Tibial nerve (tissue), 4 donors: ENCODE results near the gene IGLL5. TPM values are rescaled to one million over a fixed set of nuclear protein-coding genes. Genes with fewer than 3 reads are reported as not detected.

Experiments
- DNase-seq, 2 donors: peaks; one replicate each; pipeline ENCODE4 v3.0.0-alpha.2; 2019; ENCODE audit warnings: low spot score in 2 of 2
- H3K27ac ChIP-seq, 4 donors: fragments of 200-600 bp; sonication (generic) in 3 of 4; one replicate each; pipeline ENCODE4 v1.5.1; 2017 to 2019; ENCODE audit warnings: mild to moderate bottlenecking in 1 of 4
- H3K27me3 ChIP-seq, 2 donors: fragments of 200-600 bp; sonication (generic) in 1 of 2; one replicate each; pipeline versions ENCODE4 v1.5.1 to v1.6.0; 2017 to 2019
- H3K36me3 ChIP-seq, 3 donors: fragments of 200-600 bp; sonication (generic); one replicate each; pipeline ENCODE4 v1.5.1; 2018 to 2019
- H3K4me1 ChIP-seq, 4 donors: fragments of 200-600 bp; sonication (generic) in 3 of 4; one replicate each; pipeline ENCODE4 v1.5.1; 2017 to 2019
- H3K4me3 ChIP-seq, 4 donors: fragments of 200-600 bp; sonication (generic) in 3 of 4; one replicate each; pipeline ENCODE4 v1.5.1; 2017 to 2019; ENCODE audit warnings: mild to moderate bottlenecking in 1 of 4, moderate library complexity in 1 of 4
- H3K9me3 ChIP-seq, 4 donors: fragments of 200-600 bp; sonication (generic) in 3 of 4; one replicate each; pipeline ENCODE4 v1.5.1; 2017 to 2019
- CTCF ChIP-seq, 5 experiments: fragments of 200-600 bp in 3 of 5; fragments of 450-650 bp in 2 of 5; sonication (generic) in 3 of 5; IDR thresholded peaks; one replicate each; pipeline ENCODE4 v1.5.1; 2016 to 2019; ENCODE audit warnings: antibody characterized with exemption in 5 of 5, mild to moderate bottlenecking in 3 of 5, moderate library complexity in 2 of 5
- EP300 ChIP-seq, 2 donors: sonication (generic); formaldehyde crosslinking; IDR thresholded peaks; one replicate each; pipeline ENCODE4 v1.6.1; 2017; ENCODE audit warnings: antibody characterized with exemption in 2 of 2, mild to moderate bottlenecking in 1 of 2
- POLR2A ChIP-seq, 2 donors: fragments of 450-650 bp; IDR thresholded peaks; one replicate each; pipeline ENCODE4 v1.6.1; 2017; ENCODE audit warnings: antibody characterized with exemption in 2 of 2, mild to moderate bottlenecking in 2 of 2, moderate library complexity in 2 of 2
- WGBS, 2 donors: methylation state at CpG; one replicate each; pipeline ENCODE4 v1.1.5; 2018; 5-methylcytosine and 5-hydroxymethylcytosine counted together
- total RNA-seq, 4 donors: library from RNA; depleted of rRNA; stranded (reverse); fragments of >200 nt; gene quantifications; one replicate each; pipeline ENCODE4 v1.1.0, GENCODE V29; 2016

IGLL5 gene
- total RNA-seq, 4 donors from 2014 or later: 0.66 to 2.7 (median 2.1) TPM; not detected in 1

- Histone ChIP-seq H3K36me3 (no peaks in the 10 kb centered on the region), H3K9me3 (no peaks in the 10 kb centered on the region), H3K27ac (no peak overlapping the region), H3K4me3 (no peak overlapping the region), H3K4me1 (no peaks in the 10 kb centered on the region), H3K27me3 (no peaks in the 10 kb centered on the region)
- 70 to 82% methylated on average over 6 of the region's 6 CpGs for WGBS, 2 donors
- no peak for TF ChIP-seq CTCF (IDR thresholded peaks at IDR 0.05)
- no peak for TF ChIP-seq POLR2A (IDR thresholded peaks at IDR 0.05)
- TF ChIP-seq EP300 (IDR thresholded peaks at IDR 0.05): no peak
- no peak for DNase-seq
These were observed 5.4 kb upstream of the IGLL5 start for GRCh38 chr22:22882033-22882717.

- no peak for DNase-seq
- H3K36me3 ChIP-seq: no peaks in the 10 kb centered on the region
These were observed 4.4 kb upstream of the IGLL5 start for GRCh38 chr22:22883090-22883727.

GRCh38 chr22:22884010-22884887 lies 3.4 kb upstream of the IGLL5 start:
- H3K27ac ChIP-seq: no peak overlapping the region
- no peak for TF ChIP-seq POLR2A (IDR thresholded peaks at IDR 0.05)
- TF ChIP-seq CTCF (IDR thresholded peaks at IDR 0.05): peak; percentile 39 to 76 (median 56)
- peak; percentile 35 to 81 for DNase-seq
- no peak overlapping the region for H3K4me3 ChIP-seq
- WGBS, 2 donors: 13 to 18% methylated on average over 3 of the region's 3 CpGs
- no peaks in the 10 kb centered on the region for H3K27me3 ChIP-seq
- H3K4me1 ChIP-seq: no peaks in the 10 kb centered on the region
- H3K9me3 ChIP-seq: no peaks in the 10 kb centered on the region
- H3K36me3 ChIP-seq: no peaks in the 10 kb centered on the region

More at GRCh38 chr22:22883090-22883727, 4.4 kb upstream of the IGLL5 start:
- Histone ChIP-seq H3K27ac (no peak overlapping the region), H3K27me3 (no peaks in the 10 kb centered on the region), H3K4me1 (no peaks in the 10 kb centered on the region), H3K4me3 (no peak overlapping the region), H3K9me3 (no peaks in the 10 kb centered on the region)
- TF ChIP-seq CTCF (IDR thresholded peaks at IDR 0.05) (no peak), EP300 (IDR thresholded peaks at IDR 0.05) (no peak), POLR2A (IDR thresholded peaks at IDR 0.05) (no peak)
- WGBS, 2 donors: 90 to 91% methylated on average over 11 of the region's 11 CpGs

- Histone ChIP-seq H3K4me3 (no peak overlapping the region), H3K27ac (no peak overlapping the region), H3K9me3 (no peaks in the 10 kb centered on the region), H3K36me3 (no peaks in the 10 kb centered on the region), H3K27me3 (no peaks in the 10 kb centered on the region), H3K4me1 (no peaks in the 10 kb centered on the region)
- TF ChIP-seq POLR2A (IDR thresholded peaks at IDR 0.05) (no peak), EP300 (IDR thresholded peaks at IDR 0.05) (no peak), CTCF (IDR thresholded peaks at IDR 0.05) (no peak)
- no peak for DNase-seq
- WGBS, 2 donors: 84 to 85% methylated on average over 8 to 9 of the region's 9 CpGs
These were observed 2.5 kb upstream of the IGLL5 start for GRCh38 chr22:22884888-22885840.
